ENCODE results near the gene FSTL4. TPM values are rescaled to one million over a fixed set of nuclear protein-coding genes. Genes with fewer than 3 reads are reported as not detected.

FSTL4 gene
- total and polyA plus RNA-seq, 2 experiments from 2014 or later, result 1.4 to 2.8 TPM

DNA sequence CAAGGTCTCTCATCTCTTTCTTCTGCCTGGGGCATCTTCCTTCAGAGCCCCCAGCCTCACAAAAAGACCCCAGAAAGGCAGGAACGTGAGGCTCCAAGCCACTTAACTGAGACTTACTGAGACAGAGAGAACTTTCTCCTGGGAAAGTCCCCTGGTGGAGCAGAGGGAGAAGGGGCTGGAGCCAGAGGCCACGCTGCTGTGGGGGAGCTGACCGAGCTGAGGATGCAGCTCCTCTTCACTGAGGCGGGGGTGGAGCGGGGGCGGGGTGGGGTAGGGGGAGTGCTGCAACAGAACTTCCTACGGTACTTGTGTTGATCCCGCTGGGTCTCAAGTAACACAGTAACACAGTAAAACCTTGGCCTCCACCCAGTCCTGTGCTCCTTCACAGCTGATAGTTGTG, 204.0 kb downstream of the FSTL4 start:
- Mint-ChIP-seq H3K36me3 (ENCODE audit: low read depth) (no peaks in the 10 kb centered on the region), H3K4me3 (no peak overlapping the region), H3K4me1 (peaks cover 6% of the 10 kb centered on the region; the same call in 1 of the 3 replicates), H3K27me3 (ENCODE audit: insufficient read depth, low read depth, poor library complexity) (peaks cover 4% of the 10 kb centered on the region), H3K9me3 (no peaks in the 10 kb centered on the region; the same call in 2 of the 3 replicates), H3K27ac (no peak overlapping the region)
- TF ChIP-seq CREB1 (CRISPR knock-in tag; IDR thresholded peaks at IDR 0.05; ENCODE audit: low read depth), result no peak
- no peak for TF ChIP-seq EZH2 (IDR thresholded peaks at IDR 0.05; ENCODE audit: low read depth, unreplicated experiment)
- TF ChIP-seq EZH2phosphoT487 (IDR thresholded peaks at IDR 0.05; ENCODE audit: unreplicated experiment), result no peak
- TF ChIP-seq, protein P1, sequence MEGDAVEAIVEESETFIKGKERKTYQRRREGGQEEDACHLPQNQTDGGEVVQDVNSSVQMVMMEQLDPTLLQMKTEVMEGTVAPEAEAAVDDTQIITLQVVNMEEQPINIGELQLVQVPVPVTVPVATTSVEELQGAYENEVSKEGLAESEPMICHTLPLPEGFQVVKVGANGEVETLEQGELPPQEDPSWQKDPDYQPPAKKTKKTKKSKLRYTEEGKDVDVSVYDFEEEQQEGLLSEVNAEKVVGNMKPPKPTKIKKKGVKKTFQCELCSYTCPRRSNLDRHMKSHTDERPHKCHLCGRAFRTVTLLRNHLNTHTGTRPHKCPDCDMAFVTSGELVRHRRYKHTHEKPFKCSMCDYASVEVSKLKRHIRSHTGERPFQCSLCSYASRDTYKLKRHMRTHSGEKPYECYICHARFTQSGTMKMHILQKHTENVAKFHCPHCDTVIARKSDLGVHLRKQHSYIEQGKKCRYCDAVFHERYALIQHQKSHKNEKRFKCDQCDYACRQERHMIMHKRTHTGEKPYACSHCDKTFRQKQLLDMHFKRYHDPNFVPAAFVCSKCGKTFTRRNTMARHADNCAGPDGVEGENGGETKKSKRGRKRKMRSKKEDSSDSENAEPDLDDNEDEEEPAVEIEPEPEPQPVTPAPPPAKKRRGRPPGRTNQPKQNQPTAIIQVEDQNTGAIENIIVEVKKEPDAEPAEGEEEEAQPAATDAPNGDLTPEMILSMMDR (conservative IDR thresholded peaks at IDR 0.05; ENCODE audit: low read depth in 2 of 2), result no peak; a peak in 1 of 4 replicates
- TF ChIP-seq, protein P2, sequence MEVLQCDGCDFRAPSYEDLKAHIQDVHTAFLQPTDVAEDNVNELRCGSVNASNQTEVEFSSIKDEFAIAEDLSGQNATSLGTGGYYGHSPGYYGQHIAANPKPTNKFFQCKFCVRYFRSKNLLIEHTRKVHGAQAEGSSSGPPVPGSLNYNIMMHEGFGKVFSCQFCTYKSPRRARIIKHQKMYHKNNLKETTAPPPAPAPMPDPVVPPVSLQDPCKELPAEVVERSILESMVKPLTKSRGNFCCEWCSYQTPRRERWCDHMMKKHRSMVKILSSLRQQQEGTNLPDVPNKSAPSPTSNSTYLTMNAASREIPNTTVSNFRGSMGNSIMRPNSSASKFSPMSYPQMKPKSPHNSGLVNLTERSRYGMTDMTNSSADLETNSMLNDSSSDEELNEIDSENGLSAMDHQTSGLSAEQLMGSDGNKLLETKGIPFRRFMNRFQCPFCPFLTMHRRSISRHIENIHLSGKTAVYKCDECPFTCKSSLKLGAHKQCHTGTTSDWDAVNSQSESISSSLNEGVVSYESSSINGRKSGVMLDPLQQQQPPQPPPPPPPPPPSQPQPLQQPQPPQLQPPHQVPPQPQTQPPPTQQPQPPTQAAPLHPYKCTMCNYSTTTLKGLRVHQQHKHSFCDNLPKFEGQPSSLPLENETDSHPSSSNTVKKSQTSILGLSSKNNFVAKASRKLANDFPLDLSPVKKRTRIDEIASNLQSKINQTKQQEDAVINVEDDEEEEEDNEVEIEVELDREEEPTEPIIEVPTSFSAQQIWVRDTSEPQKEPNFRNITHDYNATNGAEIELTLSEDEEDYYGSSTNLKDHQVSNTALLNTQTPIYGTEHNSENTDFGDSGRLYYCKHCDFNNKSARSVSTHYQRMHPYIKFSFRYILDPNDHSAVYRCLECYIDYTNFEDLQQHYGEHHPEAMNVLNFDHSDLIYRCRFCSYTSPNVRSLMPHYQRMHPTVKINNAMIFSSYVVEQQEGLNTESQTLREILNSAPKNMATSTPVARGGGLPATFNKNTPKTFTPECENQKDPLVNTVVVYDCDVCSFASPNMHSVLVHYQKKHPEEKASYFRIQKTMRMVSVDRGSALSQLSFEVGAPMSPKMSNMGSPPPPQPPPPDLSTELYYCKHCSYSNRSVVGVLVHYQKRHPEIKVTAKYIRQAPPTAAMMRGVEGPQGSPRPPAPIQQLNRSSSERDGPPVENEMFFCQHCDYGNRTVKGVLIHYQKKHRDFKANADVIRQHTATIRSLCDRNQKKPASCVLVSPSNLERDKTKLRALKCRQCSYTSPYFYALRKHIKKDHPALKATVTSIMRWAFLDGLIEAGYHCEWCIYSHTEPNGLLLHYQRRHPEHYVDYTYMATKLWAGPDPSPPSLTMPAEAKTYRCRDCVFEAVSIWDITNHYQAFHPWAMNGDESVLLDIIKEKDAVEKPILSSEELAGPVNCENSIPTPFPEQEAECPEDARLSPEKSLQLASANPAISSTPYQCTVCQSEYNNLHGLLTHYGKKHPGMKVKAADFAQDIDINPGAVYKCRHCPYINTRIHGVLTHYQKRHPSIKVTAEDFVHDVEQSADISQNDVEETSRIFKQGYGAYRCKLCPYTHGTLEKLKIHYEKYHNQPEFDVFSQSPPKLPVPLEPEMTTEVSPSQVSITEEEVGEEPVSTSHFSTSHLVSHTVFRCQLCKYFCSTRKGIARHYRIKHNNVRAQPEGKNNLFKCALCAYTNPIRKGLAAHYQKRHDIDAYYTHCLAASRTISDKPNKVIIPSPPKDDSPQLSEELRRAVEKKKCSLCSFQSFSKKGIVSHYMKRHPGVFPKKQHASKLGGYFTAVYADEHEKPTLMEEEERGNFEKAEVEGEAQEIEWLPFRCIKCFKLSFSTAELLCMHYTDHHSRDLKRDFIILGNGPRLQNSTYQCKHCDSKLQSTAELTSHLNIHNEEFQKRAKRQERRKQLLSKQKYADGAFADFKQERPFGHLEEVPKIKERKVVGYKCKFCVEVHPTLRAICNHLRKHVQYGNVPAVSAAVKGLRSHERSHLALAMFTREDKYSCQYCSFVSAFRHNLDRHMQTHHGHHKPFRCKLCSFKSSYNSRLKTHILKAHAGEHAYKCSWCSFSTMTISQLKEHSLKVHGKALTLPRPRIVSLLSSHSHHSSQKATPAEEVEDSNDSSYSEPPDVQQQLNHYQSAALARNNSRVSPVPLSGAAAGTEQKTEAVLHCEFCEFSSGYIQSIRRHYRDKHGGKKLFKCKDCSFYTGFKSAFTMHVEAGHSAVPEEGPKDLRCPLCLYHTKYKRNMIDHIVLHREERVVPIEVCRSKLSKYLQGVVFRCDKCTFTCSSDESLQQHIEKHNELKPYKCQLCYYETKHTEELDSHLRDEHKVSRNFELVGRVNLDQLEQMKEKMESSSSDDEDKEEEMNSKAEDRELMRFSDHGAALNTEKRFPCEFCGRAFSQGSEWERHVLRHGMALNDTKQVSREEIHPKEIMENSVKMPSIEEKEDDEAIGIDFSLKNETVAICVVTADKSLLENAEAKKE (CRISPR knock-in tag; IDR thresholded peaks at IDR 0.05), result no peak
- no peak for TF ChIP-seq ZNF331 (CRISPR knock-in tag; IDR thresholded peaks at IDR 0.05; ENCODE audit: low read depth)
- TF ChIP-seq, protein P3, sequence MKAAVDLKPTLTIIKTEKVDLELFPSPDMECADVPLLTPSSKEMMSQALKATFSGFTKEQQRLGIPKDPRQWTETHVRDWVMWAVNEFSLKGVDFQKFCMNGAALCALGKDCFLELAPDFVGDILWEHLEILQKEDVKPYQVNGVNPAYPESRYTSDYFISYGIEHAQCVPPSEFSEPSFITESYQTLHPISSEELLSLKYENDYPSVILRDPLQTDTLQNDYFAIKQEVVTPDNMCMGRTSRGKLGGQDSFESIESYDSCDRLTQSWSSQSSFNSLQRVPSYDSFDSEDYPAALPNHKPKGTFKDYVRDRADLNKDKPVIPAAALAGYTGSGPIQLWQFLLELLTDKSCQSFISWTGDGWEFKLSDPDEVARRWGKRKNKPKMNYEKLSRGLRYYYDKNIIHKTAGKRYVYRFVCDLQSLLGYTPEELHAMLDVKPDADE (IDR thresholded peaks at IDR 0.05), result no peak
- no peak for TF ChIP-seq POLR2AphosphoS5 (IDR thresholded peaks at IDR 0.05; ENCODE audit: low read depth)
- TF ChIP-seq, protein P4, sequence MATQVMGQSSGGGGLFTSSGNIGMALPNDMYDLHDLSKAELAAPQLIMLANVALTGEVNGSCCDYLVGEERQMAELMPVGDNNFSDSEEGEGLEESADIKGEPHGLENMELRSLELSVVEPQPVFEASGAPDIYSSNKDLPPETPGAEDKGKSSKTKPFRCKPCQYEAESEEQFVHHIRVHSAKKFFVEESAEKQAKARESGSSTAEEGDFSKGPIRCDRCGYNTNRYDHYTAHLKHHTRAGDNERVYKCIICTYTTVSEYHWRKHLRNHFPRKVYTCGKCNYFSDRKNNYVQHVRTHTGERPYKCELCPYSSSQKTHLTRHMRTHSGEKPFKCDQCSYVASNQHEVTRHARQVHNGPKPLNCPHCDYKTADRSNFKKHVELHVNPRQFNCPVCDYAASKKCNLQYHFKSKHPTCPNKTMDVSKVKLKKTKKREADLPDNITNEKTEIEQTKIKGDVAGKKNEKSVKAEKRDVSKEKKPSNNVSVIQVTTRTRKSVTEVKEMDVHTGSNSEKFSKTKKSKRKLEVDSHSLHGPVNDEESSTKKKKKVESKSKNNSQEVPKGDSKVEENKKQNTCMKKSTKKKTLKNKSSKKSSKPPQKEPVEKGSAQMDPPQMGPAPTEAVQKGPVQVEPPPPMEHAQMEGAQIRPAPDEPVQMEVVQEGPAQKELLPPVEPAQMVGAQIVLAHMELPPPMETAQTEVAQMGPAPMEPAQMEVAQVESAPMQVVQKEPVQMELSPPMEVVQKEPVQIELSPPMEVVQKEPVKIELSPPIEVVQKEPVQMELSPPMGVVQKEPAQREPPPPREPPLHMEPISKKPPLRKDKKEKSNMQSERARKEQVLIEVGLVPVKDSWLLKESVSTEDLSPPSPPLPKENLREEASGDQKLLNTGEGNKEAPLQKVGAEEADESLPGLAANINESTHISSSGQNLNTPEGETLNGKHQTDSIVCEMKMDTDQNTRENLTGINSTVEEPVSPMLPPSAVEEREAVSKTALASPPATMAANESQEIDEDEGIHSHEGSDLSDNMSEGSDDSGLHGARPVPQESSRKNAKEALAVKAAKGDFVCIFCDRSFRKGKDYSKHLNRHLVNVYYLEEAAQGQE (IDR thresholded peaks at IDR 0.05; ENCODE audit: unreplicated experiment), result no peak
- TF ChIP-seq STAT1 (IDR thresholded peaks at IDR 0.05; ENCODE audit: unreplicated experiment), result no peak
- TF ChIP-seq NANOG (IDR thresholded peaks at IDR 0.05; ENCODE audit: borderline replicate concordance), result no peak
- TF ChIP-seq ZNF114 (CRISPR knock-in tag; IDR thresholded peaks at IDR 0.05), result no peak
- no peak for TF ChIP-seq JUNB (IDR thresholded peaks at IDR 0.05; ENCODE audit: unreplicated experiment)
- Histone ChIP-seq H2AFZ (peak overlapping the region; percentile 74), H3K79me2 (replicated peaks; ENCODE audit: insufficient read depth) (no peaks in the 10 kb centered on the region), H3K27me3 (ENCODE audit: insufficient read depth) (no peaks in the 10 kb centered on the region), H3K27ac (ENCODE audit: low read depth) (no peak overlapping the region), H3K4me2 (no peak overlapping the region), H3K9me2 (ENCODE audit: insufficient read depth) (peaks cover 5% of the 10 kb centered on the region; the same call in 1 of the 2 replicates), H3K4me1 (ENCODE audit: insufficient read depth) (no peaks in the 10 kb centered on the region), H3K36me3 (ENCODE audit: insufficient read depth) (no peaks in the 10 kb centered on the region), H3K4me3 (no peak overlapping the region), H3F3A (replicated peaks; ENCODE audit: low read depth) (no peaks in the 10 kb centered on the region), H4K20me1 (replicated peaks; ENCODE audit: insufficient read depth) (no peaks in the 10 kb centered on the region)
- ATAC-seq (peak; percentile 72), DNase-seq (ENCODE audit: low spot score) (no peak)
